Testis (tissue), 3 donors: ENCODE data around the gene MKX. TPM values are rescaled to one million over a fixed set of nuclear protein-coding genes. Genes with fewer than 3 reads are reported as not detected.
"Not testable (repeated sequence)": the region's sequence is repeated elsewhere in the genome, so short reads cannot be mapped to it uniquely, and the experiment has no call there.

Experiments used
- DNase-seq: peaks from one replicate; pipeline ENCODE4 v3.0.0-alpha.2; 2019
- H3K27ac ChIP-seq, 2 donors: fragments of 200-600 bp; sonication (generic); one replicate each; pipeline ENCODE4 v1.5.1; 2019
- H3K27me3 ChIP-seq: fragments of 200-600 bp; sonication (generic); one replicate; pipeline ENCODE4 v1.5.1; 2019
- H3K36me3 ChIP-seq: fragments of 200-600 bp; sonication (generic); one replicate; pipeline ENCODE4 v1.5.1; 2017; ENCODE audit warnings: low read depth; ENCODE audit errors: missing control alignments
- H3K4me1 ChIP-seq: fragments of 200-600 bp; sonication (generic); one replicate; pipeline ENCODE4 v1.5.1; 2019
- H3K4me3 ChIP-seq, 2 donors: fragments of 200-600 bp; sonication (generic); one replicate each; pipeline ENCODE4 v1.5.1; 2017 to 2019
- H3K9me3 ChIP-seq: fragments of 200-600 bp; sonication (generic); one replicate; pipeline ENCODE4 v1.5.1; 2017
- CTCF ChIP-seq, 3 experiments: fragments of 450-650 bp in 2 of 3; fragments of 200-600 bp in 1 of 3; sonication (generic) in 1 of 3; IDR thresholded peaks; one replicate each; pipeline ENCODE4 v1.5.1; 2016 to 2019; ENCODE audit warnings: antibody characterized with exemption in 3 of 3, mild to moderate bottlenecking in 2 of 3, moderate library complexity in 1 of 3
- POLR2A ChIP-seq: fragments of 450-650 bp; IDR thresholded peaks from one replicate; pipeline ENCODE4 v1.6.1; 2017; ENCODE audit warnings: antibody characterized with exemption, mild to moderate bottlenecking, moderate library complexity
- WGBS, 2 donors: methylation state at CpG; one replicate each; pipeline ENCODE4 v1.1.5; 2018; 5-methylcytosine and 5-hydroxymethylcytosine counted together
- intact Hi-C: fragments of 100-400 bp; cut with DNase I; formaldehyde crosslinking; loops from one replicate; pipeline ENCODE4 v1.15.1; 2023; ENCODE audit warnings: low total_unique reads
- polyA plus RNA-seq: library from polyadenylated mRNA; stranded (reverse); fragments of 350-450 nt; fragmentation: Illumina TruSeq; extraction: RNeasy Lipid Tissue Mini Kit (QIAGEN cat#74804); gene quantifications from one replicate; pipeline ENCODE4 v1.2.3, GENCODE V29; 2014; ENCODE audit warnings: low read depth, low replicate concordance; ENCODE audit not compliant: insufficient read depth
- total RNA-seq, 2 donors: library from RNA; depleted of rRNA; stranded (reverse); fragments of >200 nt; gene quantifications; one replicate each; pipeline ENCODE4 v1.2.3, GENCODE V29; 2016

MKX gene
- total and polyA plus RNA-seq, 3 donors from 2014 or later, result 1.1 to 4.2 (median 1.7) TPM

- TF ChIP-seq POLR2A (no peak), CTCF (IDR thresholded peaks at IDR 0.05) (no peak)
- intact Hi-C loops, result no loop called here
- Histone ChIP-seq H3K4me3 (no peak overlapping the region), H3K9me3 (no peaks in the 10 kb centered on the region), H3K36me3 (no peaks in the 10 kb centered on the region), H3K4me1 (no peaks in the 10 kb centered on the region), H3K27ac (no peak overlapping the region), H3K27me3 (no peaks in the 10 kb centered on the region)
- DNase-seq, result no peak
- 56 to 68% methylated on average over 8 of the region's 8 CpGs for WGBS, 2 donors
These were observed 59.9 kb downstream of the MKX start for GRCh38 chr10:27685681-27686080.

DNA sequence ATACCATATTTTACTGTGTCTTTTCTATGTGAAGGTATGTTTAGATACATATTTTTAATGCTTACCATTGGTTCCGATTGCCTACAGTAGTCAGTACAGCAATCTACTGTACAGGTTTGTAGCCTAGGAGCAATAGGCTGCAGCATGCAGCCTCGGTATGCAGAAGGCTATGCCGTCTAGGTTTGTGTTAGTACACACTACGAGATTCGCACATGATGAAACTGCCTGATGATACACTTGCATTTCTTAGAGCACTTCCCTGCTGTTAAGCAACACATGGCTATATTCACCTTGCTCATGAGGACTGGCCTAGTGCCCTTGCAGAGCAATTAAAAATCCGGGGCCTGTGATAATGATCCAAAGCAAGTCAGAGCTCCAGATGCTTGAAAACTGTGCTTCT is 62.4 kb downstream of the MKX start:
- intact Hi-C loops, result no loop called here
- H3K4me3 ChIP-seq, result no peak overlapping the region
- no peaks in the 10 kb centered on the region for H3K9me3 ChIP-seq
- no peaks in the 10 kb centered on the region for H3K4me1 ChIP-seq
- no peaks in the 10 kb centered on the region for H3K36me3 ChIP-seq
- H3K27ac ChIP-seq, result no peak overlapping the region
- 86 to 93% methylated on average over 6 of the region's 6 CpGs for WGBS, 2 donors
- TF ChIP-seq POLR2A, result no peak
- no peak for TF ChIP-seq CTCF (IDR thresholded peaks at IDR 0.05)
- no peak for DNase-seq
- no peaks in the 10 kb centered on the region for H3K27me3 ChIP-seq

- intact Hi-C loops, H3K27ac ChIP-seq, H3K4me3 ChIP-seq, DNase-seq, H3K9me3 ChIP-seq, H3K27me3 ChIP-seq, H3K36me3 ChIP-seq, H3K4me1 ChIP-seq: not testable (repeated sequence)
- 77 to 87% methylated on average over 3 of the region's 3 CpGs for WGBS, 2 donors
These were observed 63.8 kb downstream of the MKX start for GRCh38 chr10:27681795-27682194.

GRCh38 chr10:27680691-27681605 is 64.7 kb downstream of the MKX start:
- Histone ChIP-seq H3K9me3 (no peaks in the 10 kb centered on the region), H3K4me3 (no peak overlapping the region), H3K36me3 (no peaks in the 10 kb centered on the region), H3K4me1 (no peaks in the 10 kb centered on the region), H3K27me3 (no peaks in the 10 kb centered on the region), H3K27ac (no peak overlapping the region)
- TF ChIP-seq CTCF (IDR thresholded peaks at IDR 0.05) (no peak), POLR2A (no peak)
- 91 to 95% methylated on average over 14 of the region's 14 CpGs for WGBS, 2 donors
- no peak for DNase-seq
- intact Hi-C loops, result no loop called here

GRCh38 chr10:27680006-27680557 is 65.5 kb downstream of the MKX start:
- 34 to 60% methylated on average over 3 of the region's 3 CpGs for WGBS, 2 donors
- Histone ChIP-seq H3K27me3 (no peaks in the 10 kb centered on the region), H3K4me3 (no peak overlapping the region), H3K4me1 (no peaks in the 10 kb centered on the region), H3K36me3 (no peaks in the 10 kb centered on the region), H3K27ac (peak overlapping the region in 1 of 2 donors; percentile 3), H3K9me3 (no peaks in the 10 kb centered on the region)
- peak; percentile 21 for DNase-seq
- intact Hi-C loops, result no loop called here
- TF ChIP-seq CTCF (IDR thresholded peaks at IDR 0.05), result no peak
- no peak for TF ChIP-seq POLR2A
